Esophagus squamous epithelium (tissue), 4 donors: ENCODE measurements around the gene TRAF2.

Experiments used
- POLR2A ChIP-seq, 4 donors: fragments of 450-650 bp; IDR thresholded peaks; one replicate each; pipeline ENCODE4 v1.6.1; 2017; ENCODE audit warnings: antibody characterized with exemption in 4 of 4, mild to moderate bottlenecking in 4 of 4, moderate library complexity in 3 of 4
- TF ChIP-seq, protein P1 (sequence below), 6 experiments: fragments of 450-650 bp in 4 of 6; fragments of 200-600 bp in 2 of 6; sonication (generic) in 2 of 6; IDR thresholded peaks; one replicate each; pipeline ENCODE4 v1.5.1; 2016 to 2019; ENCODE audit warnings: antibody characterized with exemption in 6 of 6, mild to moderate bottlenecking in 4 of 6, moderate library complexity in 4 of 6

DNA sequence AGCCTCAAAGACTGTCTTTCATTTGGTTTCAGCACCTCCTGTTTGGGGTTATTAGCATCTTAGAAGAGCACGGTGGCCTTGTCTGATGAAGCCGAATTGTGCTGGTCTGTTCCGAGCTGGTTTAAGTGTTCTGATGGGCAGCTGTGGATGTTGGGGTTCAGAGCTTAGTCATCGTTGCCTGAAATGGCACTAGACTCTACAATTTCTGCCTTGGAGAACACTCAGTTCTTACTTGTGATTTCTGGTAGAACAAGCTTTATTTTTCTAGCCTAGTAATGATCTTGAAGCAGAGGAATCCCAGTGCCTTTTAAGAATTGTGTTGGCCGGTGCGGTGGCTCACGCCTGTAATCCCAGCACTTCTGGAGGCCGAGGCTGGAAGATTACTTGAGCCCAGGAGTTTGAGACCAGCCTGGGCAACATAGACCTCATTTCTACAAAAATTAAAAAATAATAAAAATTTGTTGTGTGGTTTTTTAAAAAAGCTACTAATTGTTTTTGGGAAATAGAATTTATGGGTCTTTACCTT lies 50.4 kb downstream of the TRAF2 start:
- no peak for TF ChIP-seq POLR2A (IDR thresholded peaks at IDR 0.05)
- TF ChIP-seq, protein P1, sequence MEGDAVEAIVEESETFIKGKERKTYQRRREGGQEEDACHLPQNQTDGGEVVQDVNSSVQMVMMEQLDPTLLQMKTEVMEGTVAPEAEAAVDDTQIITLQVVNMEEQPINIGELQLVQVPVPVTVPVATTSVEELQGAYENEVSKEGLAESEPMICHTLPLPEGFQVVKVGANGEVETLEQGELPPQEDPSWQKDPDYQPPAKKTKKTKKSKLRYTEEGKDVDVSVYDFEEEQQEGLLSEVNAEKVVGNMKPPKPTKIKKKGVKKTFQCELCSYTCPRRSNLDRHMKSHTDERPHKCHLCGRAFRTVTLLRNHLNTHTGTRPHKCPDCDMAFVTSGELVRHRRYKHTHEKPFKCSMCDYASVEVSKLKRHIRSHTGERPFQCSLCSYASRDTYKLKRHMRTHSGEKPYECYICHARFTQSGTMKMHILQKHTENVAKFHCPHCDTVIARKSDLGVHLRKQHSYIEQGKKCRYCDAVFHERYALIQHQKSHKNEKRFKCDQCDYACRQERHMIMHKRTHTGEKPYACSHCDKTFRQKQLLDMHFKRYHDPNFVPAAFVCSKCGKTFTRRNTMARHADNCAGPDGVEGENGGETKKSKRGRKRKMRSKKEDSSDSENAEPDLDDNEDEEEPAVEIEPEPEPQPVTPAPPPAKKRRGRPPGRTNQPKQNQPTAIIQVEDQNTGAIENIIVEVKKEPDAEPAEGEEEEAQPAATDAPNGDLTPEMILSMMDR (IDR thresholded peaks at IDR 0.05): no peak
